Measurements from ENCODE around the gene TMEM44.

Gene TMEM44

GRCh38 chr3:194633349-194634004 lies at the start of gene TMEM44:
TSS of gene TMEM44 (minus strand) at chr3:194633419. CDS start at chr3:194633215, 204 bp downstream.
- DNase-seq, result peak; percentile 21

- DNase-seq, result peak; percentile 51
These were observed 49.6 kb upstream of the TMEM44 start for GRCh38 chr3:194682694-194683310.

- DNase-seq, result no peak
These were observed 49.0 kb upstream of the TMEM44 start for GRCh38 chr3:194682189-194682693.

- no peak for DNase-seq
These were observed 47.8 kb upstream of the TMEM44 start for GRCh38 chr3:194680888-194681615.

GRCh38 chr3:194676471-194676870 lies 43.3 kb upstream of the TMEM44 start:
- no peak for DNase-seq

- no peak for DNase-seq
These were observed 42.5 kb upstream of the TMEM44 start for GRCh38 chr3:194675680-194676079.

GRCh38 chr3:194675081-194675640 lies 41.9 kb upstream of the TMEM44 start:
- DNase-seq, result no peak

- DNase-seq, result no peak
These were observed 40.5 kb upstream of the TMEM44 start for GRCh38 chr3:194673761-194674160.

GRCh38 chr3:194672876-194673275 lies 39.7 kb upstream of the TMEM44 start:
- DNase-seq, result no peak

GRCh38 chr3:194671900-194672808 lies 38.9 kb upstream of the TMEM44 start, which contains the start of gene LSG1:
TSS of gene LSG1 (minus strand) at chr3:194672191. CDS start at chr3:194672162, 29 bp downstream.
- DNase-seq, result peak; percentile 92

GRCh38 chr3:194671511-194671899 lies 38.3 kb upstream of the TMEM44 start:
- DNase-seq, result no peak

- no peak for DNase-seq
These were observed 34.1 kb upstream of the TMEM44 start for GRCh38 chr3:194667363-194667762.

- DNase-seq, result no peak
These were observed 31.6 kb upstream of the TMEM44 start for GRCh38 chr3:194664857-194665256.

GRCh38 chr3:194661946-194662345 lies 28.7 kb upstream of the TMEM44 start:
- DNase-seq, result peak; percentile 67

GRCh38 chr3:194661374-194661773 lies 28.2 kb upstream of the TMEM44 start:
- peak; percentile 89 for DNase-seq

GRCh38 chr3:194659778-194660177 lies 26.6 kb upstream of the TMEM44 start:
- no peak for DNase-seq

GRCh38 chr3:194658477-194659242 lies 25.4 kb upstream of the TMEM44 start:
- no peak for DNase-seq

- no peak for DNase-seq
These were observed 24.2 kb upstream of the TMEM44 start for GRCh38 chr3:194657439-194657838.

GRCh38 chr3:194654443-194654842 lies 21.2 kb upstream of the TMEM44 start:
- no peak for DNase-seq

GRCh38 chr3:194647747-194648146 lies 14.5 kb upstream of the TMEM44 start:
- no peak for DNase-seq

GRCh38 chr3:194642769-194643168 lies 9.6 kb upstream of the TMEM44 start:
- DNase-seq, result no peak

GRCh38 chr3:194640829-194641228 lies 7.6 kb upstream of the TMEM44 start:
- DNase-seq, result no peak
